ENCODE data around the gene CEP76. TPM values are rescaled to one million over a fixed set of nuclear protein-coding genes. Genes with fewer than 3 reads are reported as not detected.

CEP76 gene
- 12.2 and 12.4 TPM in 2 replicates for total RNA-seq (ENCODE audit: low replicate concordance)
- long read RNA-seq, transcript CEP76-201 (12 exons, 2,939 nt): major isoform, 50 of 71 reads
- long read RNA-seq, partial matches to known transcripts: 10 of 71 reads
- long read RNA-seq, other reads (novel, unspliced or antisense): 10 of 71 reads

- Mint-ChIP-seq H3K27me3 (no peaks in the 10 kb centered on the region), H3K4me1 (ENCODE audit: unreplicated experiment) (peaks cover 38% of the 10 kb centered on the region), H3K4me3 (peak within 1 kb of the TSS; percentile 96), H3K36me3 (peaks cover 19% of the 10 kb centered on the region), H3K9me3 (no peaks in the 10 kb centered on the region), H3K27ac (peak within 1 kb of the TSS; percentile 91)
- TF ChIP-seq CTCF (conservative IDR thresholded peaks at IDR 0.05): no peak
- peak; percentile 92 for DNase-seq (ENCODE audit: extremely low spot score, unreplicated experiment)
Measured at GRCh38 chr18:12702221-12703095, at the start of gene CEP76, which contains the start of gene PSMG2. Gene CEP76, minus strand, starts transcription at chr18:12702723. Its CDS starts 175 bp downstream, at chr18:12702548. Gene PSMG2, plus strand, starts transcription at chr18:12703042. Its CDS starts 66 bp downstream, at chr18:12703108.

GRCh38 chr18:12751891-12752290 lies 49.4 kb upstream of the CEP76 start:
- no peaks in the 10 kb centered on the region for H3K36me3 Mint-ChIP-seq
- H3K27me3 Mint-ChIP-seq: no peaks in the 10 kb centered on the region
- no peak overlapping the region for H3K4me3 Mint-ChIP-seq
- TF ChIP-seq CTCF (conservative IDR thresholded peaks at IDR 0.05): no peak
- no peak for DNase-seq (ENCODE audit: extremely low spot score, unreplicated experiment)
- no peak overlapping the region for H3K27ac Mint-ChIP-seq
- no peaks in the 10 kb centered on the region for H3K9me3 Mint-ChIP-seq
- no peaks in the 10 kb centered on the region for H3K4me1 Mint-ChIP-seq (ENCODE audit: unreplicated experiment)

GRCh38 chr18:12751503-12751884 lies 49.0 kb upstream of the CEP76 start:
- no peak for TF ChIP-seq CTCF (conservative IDR thresholded peaks at IDR 0.05)
- no peaks in the 10 kb centered on the region for H3K9me3 Mint-ChIP-seq
- no peaks in the 10 kb centered on the region for H3K4me1 Mint-ChIP-seq (ENCODE audit: unreplicated experiment)
- H3K27ac Mint-ChIP-seq: no peak overlapping the region
- no peak for DNase-seq (ENCODE audit: extremely low spot score, unreplicated experiment)
- no peaks in the 10 kb centered on the region for H3K36me3 Mint-ChIP-seq
- H3K4me3 Mint-ChIP-seq: no peak overlapping the region
- H3K27me3 Mint-ChIP-seq: no peaks in the 10 kb centered on the region

- Mint-ChIP-seq H3K27ac (no peak overlapping the region), H3K36me3 (no peaks in the 10 kb centered on the region), H3K27me3 (no peaks in the 10 kb centered on the region), H3K9me3 (no peaks in the 10 kb centered on the region), H3K4me1 (ENCODE audit: unreplicated experiment) (no peaks in the 10 kb centered on the region), H3K4me3 (no peak overlapping the region)
- no peak for DNase-seq (ENCODE audit: extremely low spot score, unreplicated experiment)
- no peak for TF ChIP-seq CTCF (conservative IDR thresholded peaks at IDR 0.05)
Measured at GRCh38 chr18:12750715-12751502, 48.4 kb upstream of the CEP76 start.

- Mint-ChIP-seq H3K9me3 (no peaks in the 10 kb centered on the region), H3K27ac (no peak overlapping the region), H3K36me3 (no peaks in the 10 kb centered on the region), H3K4me3 (no peak overlapping the region), H3K27me3 (no peaks in the 10 kb centered on the region), H3K4me1 (ENCODE audit: unreplicated experiment) (no peaks in the 10 kb centered on the region)
- no peak for DNase-seq (ENCODE audit: extremely low spot score, unreplicated experiment)
- no peak for TF ChIP-seq CTCF (conservative IDR thresholded peaks at IDR 0.05)
Measured at GRCh38 chr18:12750076-12750714, 47.7 kb upstream of the CEP76 start.
